HG03442 (cell line): Measurements from ENCODE around the gene TFRC.
"Not testable (repeated sequence)": the region's sequence is repeated elsewhere in the genome, so short reads cannot be mapped to it uniquely, and the experiment has no call there.

ENCODE experiments used
- ATAC-seq: cut with Tn5 transposase; IDR thresholded peaks from one replicate; pipeline ENCODE4 v1.9.1; 2021; ENCODE audit warnings: mild to moderate bottlenecking, moderate library complexity; ENCODE audit not compliant: unreplicated experiment

The TFRC gene

DNA sequence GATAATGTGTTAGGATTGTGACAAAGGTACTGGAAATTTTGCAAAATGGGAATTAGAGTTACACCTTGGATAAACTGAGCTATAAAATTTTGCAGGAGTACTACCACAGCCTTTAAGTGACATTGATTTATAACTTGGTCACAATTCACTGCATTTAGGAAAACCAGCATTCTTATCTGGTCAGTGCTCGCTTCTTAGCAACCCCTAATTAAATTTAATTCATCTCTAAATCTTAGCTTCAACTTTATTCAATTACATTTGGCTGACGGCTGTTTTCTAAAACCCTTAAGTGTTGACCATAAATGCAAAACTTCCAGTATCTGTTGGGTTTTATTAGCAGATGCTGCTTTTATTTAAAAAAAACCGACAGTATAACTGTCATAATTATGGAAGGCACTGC is 31.3 kb downstream of the TFRC start:
- ATAC-seq = no peak

DNA sequence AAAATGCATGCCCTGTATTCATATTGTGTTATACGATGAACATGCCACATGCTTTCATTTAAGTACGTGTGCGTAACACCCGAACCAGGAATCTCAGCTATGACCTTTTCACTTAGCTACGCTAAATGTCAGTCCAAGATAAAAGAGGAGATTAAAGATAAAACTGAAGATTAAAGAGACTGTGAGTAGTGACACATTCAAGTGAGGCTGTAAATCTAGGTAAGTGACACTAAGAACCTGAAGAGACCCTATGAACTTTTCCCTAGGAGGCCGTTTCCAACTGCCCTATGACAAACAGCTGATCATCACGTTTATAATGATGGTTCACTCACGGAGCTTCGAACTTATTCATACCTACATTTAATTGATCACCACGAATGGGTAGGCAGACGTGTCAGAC is 32.2 kb downstream of the TFRC start:
- ATAC-seq = no peak

DNA sequence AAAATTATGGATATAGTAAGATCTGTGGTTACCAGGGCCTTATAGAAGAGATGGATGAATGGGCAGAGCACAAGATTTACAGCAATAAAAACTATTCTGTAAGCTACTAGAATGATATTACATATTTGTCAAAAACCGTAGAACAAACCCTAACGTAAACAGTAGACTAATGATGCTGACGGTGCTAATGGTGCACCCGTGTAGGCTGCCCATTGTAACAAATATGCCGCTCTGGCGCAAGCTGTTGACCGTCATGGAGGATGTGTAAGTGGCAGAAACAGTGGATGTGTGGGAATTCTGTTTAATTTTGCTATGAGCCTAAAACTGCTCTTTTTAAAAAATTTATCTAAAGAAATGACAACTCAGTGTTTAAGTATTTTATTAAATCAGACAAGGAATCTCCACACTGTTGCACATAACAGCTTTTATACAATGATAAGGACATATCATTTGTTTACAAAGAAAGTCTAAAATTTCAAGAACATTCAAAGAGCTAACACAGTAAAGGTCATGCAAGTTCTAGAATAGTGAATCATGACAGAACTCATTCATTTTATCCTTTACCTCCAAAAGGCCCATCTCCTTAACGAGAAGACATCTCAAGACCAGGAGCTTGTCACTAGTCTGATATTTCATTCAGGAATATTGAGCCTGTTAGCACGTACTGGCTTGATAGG is 32.8 kb downstream of the TFRC start:
- ATAC-seq = no peak

DNA sequence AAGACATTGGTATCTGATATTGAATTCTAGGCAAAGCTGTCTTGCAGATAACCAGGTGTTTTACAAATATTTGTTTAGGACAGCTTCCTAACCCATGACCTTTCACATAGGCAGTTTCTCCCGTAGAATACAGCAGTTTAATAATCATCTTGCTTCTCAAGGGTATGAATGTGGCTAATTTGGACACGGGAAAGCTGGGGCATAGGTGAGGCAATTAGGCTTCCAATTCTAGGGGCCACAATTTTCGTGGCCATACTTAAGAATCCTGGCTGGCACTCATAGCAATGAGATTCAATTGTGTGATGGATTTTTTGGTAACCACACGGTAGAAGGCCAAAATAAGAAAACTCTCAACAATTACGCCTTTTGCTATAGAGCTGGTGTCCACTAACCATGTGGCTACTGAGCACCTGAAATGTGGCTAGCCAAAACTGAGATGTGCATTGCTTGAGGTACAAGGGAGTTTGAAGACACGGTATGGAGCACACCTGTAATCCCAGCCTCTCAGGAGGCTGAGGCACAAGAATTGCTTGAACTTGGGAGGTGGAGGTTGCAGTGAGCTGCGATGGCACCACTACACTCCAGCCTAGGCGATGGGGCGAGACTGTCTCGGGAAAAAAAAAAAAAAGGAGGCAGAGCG is 34.4 kb downstream of the TFRC start:
- no peak for ATAC-seq

DNA sequence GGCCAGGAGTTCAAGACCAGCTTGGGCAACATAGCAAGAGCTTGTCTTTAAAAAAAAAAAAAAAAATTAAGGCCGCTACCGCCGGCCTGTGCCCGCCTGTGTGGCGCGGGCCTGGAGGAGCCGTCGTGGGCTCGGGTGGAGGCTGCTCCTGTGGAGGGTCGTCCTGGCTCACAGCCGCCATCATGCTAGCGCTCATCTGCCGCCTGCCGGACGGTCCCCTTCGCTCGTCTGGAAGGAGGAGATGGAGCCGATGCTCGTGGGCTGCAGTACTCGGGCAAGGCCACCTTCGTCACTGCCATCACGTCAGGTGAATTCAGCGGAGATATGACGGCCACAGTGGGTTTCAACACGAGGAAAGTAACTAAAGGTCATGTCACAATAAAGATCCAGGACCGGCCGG is 37.4 kb downstream of the TFRC start:
- ATAC-seq = no peak

DNA sequence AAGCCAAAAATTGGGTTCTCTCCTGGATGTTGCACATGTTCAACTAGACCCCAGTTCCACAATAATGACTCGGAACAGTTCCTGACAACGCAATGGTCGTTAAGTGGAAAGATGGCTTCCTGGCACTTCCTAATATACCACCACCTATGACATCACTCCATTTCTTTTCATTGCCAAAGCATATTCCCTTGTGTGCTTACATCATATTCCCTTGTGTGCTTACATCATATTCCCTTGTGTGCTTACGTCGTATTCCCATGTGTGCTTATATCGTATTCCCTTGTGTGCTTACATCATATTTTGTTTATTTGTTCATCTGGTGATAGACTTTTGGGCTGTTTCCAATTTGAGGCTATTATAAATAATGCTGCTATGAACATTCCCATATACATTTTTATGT is 39.2 kb downstream of the TFRC start:
- no peak for ATAC-seq

DNA sequence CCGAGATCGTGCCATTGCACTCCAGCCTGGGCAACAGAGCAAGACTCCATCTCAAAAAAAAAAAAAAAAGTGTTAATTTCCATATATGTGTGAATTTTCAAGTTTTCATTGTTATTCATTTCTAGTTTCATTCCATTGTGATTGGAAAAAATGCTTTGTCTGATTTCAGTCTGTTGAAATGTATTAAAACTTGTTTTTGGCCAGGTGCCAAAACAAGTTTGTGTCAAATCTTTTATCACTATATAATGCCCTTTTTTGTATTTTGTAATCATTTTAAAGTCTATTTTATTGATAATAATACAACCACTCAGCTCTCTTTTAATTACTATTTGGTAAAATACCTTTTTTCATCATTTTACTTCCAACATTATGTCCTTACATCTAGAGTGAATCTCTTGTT is 42.5 kb downstream of the TFRC start:
- no peak for ATAC-seq

DNA sequence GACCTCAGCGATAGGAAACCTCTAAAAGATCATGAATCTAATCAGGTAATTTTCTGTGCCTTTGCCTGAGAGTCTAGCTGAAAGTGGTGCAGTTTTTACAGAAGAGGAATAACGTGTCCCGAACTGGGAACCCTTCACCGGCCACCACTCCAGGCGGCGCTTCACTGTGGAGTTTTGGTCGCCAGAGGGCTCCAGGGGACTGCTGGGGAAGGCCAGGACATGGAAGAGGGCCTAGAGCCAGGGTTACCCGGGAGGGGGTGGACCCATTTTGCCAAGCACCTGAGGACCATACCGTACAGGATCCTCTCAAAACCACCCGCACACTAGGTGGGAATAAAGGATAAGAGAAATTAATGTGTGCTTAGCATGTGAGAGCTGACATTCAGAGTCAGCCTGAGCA is 55.8 kb downstream of the TFRC start:
- ATAC-seq = not testable (repeated sequence)

DNA sequence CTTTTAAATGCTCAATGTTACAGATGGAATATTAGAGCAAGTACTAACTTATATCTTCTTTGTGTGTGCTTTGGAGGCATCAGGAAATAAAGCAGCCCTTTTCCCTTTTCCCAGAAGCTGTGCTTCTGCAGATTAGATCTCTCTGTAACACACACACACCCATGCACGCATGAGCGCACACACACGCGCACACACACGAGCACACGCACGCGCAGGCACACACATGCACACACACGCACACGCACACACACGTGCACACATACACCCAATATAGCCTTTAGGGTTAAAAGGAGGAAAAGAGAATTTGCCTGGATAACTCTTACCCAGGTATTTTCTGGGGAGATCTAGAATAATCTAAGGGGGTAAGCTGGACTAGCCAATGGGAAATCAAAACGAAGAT is 56.9 kb downstream of the TFRC start:
- no peak for ATAC-seq

DNA sequence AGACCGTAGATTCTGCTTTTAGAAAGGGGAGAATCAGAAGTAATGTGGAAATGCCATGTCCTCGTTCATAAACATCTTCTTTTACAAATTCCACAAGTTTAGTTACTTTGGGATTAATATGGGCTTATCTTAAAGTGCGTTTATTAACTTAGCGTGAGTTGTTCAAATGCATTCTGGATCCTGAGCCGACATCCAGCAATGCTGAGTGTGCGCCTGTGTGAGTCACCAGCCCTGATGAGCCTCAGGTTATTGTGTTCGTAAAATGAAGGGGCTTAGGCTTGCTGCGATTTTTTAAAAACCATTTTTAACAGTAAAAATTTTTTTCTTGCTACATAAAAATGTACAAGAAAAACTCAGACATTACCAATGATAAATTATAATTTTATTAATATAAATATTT is 57.9 kb downstream of the TFRC start:
- ATAC-seq = no peak

DNA sequence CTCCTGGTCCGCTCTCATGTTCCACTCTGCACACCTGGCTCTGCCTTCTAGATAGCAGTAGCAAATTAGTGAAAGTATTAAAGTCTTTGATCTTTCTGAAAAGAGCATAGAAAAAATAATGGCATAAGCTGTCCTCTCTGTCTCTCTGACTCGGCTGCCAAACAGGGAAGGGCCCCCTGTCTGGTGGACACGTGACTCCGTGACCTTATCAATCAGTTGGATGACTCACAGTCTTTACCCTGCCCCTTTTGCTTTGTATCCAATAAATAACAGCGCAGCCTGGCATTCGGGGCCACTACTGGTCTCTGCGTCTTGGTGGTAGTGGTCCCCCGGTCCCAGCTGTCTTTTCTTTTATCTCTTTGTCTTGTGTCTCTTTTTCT is 59.4 kb downstream of the TFRC start:
- not testable (repeated sequence) for ATAC-seq

DNA sequence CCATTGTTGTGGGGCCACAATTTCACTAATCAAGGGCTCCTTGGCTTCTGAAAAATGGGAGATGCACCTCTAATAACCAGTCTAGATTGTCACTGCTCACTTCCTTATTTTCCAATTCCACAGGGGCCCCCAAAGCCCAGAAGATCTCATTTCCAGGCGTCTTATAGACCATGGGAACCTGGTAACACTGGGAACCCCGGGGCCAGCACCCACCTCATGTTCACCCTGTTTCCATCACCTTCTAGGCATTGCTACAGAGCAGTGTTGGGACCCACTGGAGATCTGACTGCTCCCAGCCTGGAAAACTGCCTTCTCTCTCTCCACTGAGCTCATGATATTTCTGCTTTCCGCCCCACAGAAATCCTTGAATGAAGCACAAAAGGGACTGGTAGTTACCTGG is 61.5 kb downstream of the TFRC start:
- ATAC-seq = no peak

DNA sequence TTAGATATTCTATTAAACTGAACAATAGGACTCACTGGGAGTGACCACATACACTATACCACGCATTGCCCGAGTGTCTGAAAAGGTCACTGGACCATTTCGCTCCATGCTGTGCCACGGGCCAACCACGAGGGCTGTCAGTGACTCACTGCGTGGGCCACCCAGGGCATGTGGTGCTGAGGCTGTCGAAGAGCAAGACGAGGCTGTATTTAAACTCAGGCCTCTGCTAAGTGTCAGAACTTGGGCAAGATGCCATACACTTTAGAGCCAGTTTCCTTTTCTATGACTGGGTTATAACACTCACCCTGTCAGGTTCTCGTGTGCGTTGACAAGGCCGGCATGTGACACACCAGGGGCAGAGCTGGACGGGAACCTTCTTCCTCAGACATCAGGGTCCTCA is 62.3 kb downstream of the TFRC start:
- ATAC-seq = not testable (repeated sequence)

DNA sequence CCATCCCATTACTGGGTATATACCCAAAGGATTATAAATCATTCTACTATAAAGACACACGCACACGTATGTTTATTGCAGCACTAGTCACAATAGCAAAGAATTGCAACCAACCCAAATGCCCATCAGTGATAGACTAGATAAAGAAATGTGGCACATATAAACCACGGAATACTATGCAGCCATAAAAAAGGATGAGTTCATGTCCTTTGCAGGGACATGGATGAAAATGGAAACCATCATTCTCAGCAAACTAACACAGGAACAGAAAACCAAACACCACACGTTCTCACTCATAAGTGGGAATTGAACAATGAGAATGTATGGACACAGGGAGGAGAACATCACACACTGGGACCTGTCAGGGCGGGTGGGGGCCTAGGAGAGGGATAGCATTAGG is 63.7 kb downstream of the TFRC start:
- ATAC-seq = not testable (repeated sequence)

DNA sequence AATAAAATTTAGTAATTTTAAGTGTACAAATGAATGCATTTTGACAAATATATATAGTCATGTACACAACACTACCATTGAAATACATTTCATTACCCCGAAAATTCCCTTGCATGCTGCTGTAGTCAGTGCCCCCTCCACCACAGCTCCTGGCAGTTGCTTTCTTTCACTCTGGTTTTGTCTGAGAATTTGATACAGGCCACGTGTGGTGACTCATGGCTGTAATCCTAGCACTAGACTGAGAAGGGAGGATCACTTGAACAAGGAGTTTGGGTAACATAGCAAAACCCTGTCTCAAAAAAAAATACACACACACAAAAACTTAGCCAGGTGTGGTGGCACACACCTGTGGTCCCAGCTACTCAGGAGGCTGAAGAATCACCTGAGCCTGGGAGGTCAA is 65.4 kb downstream of the TFRC start:
- ATAC-seq = no peak

DNA sequence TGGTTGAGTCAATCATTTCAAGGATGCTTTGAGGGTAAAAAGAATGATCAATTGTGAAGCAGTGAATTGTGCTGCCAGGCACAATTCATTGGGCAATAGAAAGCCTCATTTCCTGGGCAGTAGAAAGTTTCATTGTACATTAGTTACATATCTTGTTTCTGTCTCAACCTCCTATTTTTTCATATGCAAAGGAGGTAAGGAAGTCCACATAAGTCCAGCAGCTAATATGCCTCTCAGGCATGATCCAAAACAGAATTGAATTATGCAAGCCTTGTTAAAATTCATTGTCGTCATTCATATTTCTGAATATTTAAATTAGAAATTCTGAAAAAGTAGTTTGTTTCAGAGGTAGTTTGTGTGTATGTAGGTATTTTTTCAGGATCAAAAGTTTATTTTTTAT is 65.8 kb downstream of the TFRC start:
- ATAC-seq = no peak

DNA sequence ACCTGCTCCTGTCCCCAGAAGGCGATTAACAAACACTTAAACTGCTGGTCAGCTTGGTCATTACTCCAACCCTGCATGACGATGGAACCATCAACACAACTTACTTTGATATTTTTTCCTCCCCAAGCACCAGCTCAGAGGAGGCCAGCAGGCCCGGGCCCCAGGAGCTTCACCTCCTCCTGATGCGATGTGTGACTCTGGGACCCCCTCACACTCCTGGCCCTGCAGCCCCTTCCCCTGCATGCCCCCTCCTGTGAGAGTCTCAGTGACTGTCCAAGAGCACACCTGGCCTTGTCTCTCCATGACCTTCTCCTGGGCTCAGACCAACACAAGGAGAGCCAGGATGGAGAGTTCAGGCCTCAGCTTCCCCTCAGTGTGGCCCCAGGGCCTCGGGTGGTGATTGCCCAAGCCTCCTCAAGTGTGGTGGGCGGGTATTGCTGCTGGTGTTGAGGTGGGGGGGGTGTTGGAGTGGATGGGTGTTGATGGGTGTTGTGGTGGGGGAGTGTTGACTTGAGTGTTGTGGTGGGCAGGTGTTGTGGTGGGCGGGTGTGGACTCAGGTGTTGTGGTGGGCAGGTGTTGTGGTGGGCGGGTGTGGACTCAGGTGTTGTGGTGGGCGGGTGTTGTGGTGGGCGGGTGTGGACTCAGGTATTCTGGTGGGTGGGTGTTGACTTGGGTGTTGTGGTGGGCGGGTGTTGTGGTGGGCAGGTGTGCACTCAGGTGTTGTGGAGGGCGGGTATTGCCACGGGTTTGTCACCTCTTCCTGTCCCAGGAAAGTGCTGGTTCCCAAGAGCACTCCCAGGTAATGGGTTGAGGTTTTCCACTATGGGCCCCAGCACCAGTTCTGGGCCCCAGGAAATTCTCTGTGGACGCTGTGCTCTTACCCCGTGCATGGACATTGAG is 68.1 kb downstream of the TFRC start:
- ATAC-seq = no peak

DNA sequence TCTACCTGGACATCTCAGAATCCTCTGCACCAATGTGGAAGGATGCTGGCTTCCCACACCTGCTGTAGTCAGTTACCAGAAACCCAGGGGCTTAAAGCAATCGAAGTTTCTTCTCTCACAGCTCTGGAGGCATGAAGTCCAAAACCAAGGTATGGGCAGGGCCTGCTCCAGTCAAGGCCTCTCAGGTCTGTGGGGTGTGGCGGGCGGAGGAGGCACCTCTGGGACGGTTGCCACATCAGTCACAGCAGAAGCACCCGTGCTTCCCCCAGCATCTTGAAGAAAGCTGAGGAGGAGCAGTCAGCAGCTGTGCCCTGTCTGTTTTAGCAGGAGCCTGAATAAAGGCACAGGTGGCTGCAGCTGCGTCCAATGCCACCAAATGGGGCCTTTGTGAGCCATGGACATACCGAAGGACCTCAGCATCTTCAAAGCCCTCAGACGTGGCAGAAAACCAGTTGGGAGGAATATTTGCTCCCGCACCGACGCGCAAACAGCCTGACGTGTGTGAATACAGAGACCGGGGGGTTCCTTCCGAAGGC is 68.9 kb downstream of the TFRC start:
- ATAC-seq = no peak

DNA sequence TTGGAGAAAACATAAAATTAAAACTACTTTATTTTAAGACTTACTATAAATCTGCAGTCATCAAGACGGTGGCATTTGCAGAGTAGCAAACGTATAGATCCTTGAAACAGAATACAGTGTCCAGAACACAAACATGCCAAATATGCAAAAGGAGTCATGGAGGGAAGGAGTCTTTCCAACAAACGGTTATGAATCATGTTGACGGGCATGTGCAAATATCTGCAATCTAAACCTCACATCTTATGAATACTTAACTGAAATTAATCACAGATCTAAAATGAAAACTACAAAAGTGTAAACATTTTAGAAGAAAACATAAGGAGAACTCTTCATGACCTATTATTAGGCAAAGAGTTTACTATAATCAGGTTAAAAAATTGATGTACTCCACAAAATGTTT is 69.4 kb downstream of the TFRC start:
- ATAC-seq = no peak

DNA sequence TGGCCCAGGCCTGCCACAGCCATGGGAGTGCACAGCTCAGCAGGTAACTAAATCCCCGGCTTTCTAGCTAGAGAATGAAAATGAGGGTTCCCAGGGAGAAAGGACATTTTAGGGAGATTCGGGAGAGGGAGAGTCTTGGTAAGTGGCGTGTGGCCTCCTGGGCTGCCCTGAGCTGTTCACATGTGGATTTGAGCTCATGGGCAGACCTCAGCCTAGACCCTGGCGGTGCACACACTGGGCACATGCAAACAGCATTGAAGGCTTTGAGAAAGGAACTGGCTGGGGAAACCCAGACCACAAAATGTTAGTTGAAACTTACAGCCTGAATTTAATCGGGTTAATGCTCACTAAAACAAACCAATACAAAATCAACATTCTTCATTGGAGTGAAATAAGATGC is 72.4 kb downstream of the TFRC start:
- ATAC-seq = no peak

DNA sequence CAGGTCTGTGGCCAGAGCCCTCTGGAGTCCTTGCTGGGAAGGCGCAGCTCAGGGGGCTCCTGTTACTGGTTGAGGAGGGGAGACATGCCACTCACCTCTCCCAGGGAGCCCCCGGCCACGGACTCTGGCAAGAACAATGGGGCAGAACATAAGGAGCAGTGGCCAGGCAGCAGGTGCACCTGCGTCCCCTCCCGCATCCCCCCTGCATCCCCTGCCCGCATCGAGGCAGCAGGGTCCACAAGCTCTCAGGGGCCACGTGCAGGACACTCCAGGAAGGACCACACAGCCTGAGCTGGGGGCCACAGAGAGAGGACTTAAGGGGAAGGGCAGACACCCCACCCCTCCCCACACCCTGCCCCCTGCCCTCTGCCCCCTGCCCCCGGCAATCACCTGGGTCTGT is 73.0 kb downstream of the TFRC start:
- ATAC-seq = no peak

DNA sequence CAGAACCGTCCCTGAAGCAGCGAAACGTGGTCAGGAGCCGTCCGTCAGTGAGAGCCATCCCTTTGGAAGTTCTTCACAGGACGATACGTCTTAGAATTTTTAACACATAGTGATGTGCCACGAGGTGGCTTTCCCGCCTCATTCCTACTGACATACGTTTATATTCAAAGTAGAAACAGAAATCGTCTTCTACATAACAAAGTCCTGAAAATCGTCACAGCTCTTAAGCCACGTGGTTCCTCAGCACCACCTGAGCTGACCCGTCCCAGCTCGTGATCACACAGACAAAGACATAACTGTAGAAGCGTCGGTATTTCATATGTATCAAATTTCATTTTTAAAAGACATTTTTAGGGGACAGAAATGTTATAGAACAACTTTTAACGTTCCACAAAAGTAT is 73.5 kb downstream of the TFRC start:
- no peak for ATAC-seq
